Measurements from ENCODE around the gene MED8.

DNA sequence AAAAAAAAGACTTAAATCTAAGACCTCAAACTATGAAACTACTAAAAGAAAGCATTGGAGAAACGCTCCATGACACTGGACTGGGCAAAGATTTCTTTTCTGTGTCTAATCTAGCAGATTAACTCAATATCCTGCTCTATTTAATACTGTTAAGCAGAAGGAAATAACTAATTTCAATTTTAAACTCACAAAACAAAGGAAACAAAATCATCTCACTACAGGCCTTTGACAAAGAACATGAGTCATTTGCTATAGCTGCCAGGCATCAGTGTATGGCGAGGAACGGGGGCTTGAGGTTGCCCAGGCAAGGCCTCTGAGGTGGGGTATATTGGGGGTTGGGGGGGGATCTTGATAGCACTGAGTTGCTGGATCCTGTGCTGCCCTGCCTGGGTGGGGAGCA, 21.0 kb upstream of the MED8 start:
- TF ChIP-seq, protein P1, sequence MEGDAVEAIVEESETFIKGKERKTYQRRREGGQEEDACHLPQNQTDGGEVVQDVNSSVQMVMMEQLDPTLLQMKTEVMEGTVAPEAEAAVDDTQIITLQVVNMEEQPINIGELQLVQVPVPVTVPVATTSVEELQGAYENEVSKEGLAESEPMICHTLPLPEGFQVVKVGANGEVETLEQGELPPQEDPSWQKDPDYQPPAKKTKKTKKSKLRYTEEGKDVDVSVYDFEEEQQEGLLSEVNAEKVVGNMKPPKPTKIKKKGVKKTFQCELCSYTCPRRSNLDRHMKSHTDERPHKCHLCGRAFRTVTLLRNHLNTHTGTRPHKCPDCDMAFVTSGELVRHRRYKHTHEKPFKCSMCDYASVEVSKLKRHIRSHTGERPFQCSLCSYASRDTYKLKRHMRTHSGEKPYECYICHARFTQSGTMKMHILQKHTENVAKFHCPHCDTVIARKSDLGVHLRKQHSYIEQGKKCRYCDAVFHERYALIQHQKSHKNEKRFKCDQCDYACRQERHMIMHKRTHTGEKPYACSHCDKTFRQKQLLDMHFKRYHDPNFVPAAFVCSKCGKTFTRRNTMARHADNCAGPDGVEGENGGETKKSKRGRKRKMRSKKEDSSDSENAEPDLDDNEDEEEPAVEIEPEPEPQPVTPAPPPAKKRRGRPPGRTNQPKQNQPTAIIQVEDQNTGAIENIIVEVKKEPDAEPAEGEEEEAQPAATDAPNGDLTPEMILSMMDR (conservative IDR thresholded peaks at IDR 0.05; ENCODE audit: low read depth, low read length): no peak
- TF ChIP-seq CEBPB (IDR thresholded peaks at IDR 0.05; ENCODE audit: low read depth, low read length) (no peak), POLR2A (IDR thresholded peaks at IDR 0.05; ENCODE audit: low read depth, low read length) (no peak), RCOR1 (IDR thresholded peaks at IDR 0.05; ENCODE audit: insufficient replicate concordance, low read length) (no peak), SMC3 (IDR thresholded peaks at IDR 0.05; ENCODE audit: low read depth, low read length) (no peak), RAD21 (IDR thresholded peaks at IDR 0.05; ENCODE audit: low read length) (no peak)

All from IMR-90 (cell line).